ENCODE measurements around the gene SRGAP1. TPM values are rescaled to one million over a fixed set of nuclear protein-coding genes. Genes with fewer than 3 reads are reported as not detected.

SRGAP1 gene
- total RNA-seq, 1 donor from 2014 or later = 2.3 TPM

GRCh38 chr12:64098709-64099354, 254.3 kb downstream of the SRGAP1 start:
- Histone ChIP-seq H3K36me3 (peaks cover 4% of the 10 kb centered on the region), H3K4me3 (no peak overlapping the region), H3K27ac (replicated peaks) (peak overlapping the region; percentile 45), H3K4me1 (peaks cover 20% of the 10 kb centered on the region), H3K27me3 (ENCODE audit: low read depth) (no peaks in the 10 kb centered on the region), H3K9me3 (replicated peaks) (no peaks in the 10 kb centered on the region)
- intact Hi-C loops (cut with micrococcal nuclease) = no loop called here
- no peak for TF ChIP-seq CTCF (IDR thresholded peaks at IDR 0.05; ENCODE audit: borderline replicate concordance)
- DNase-seq = no peak

- no peaks in the 10 kb centered on the region for H3K27me3 ChIP-seq (ENCODE audit: low read depth)
- H3K4me1 ChIP-seq = peaks cover 20% of the 10 kb centered on the region
- H3K4me3 ChIP-seq = no peak overlapping the region
- TF ChIP-seq CTCF (IDR thresholded peaks at IDR 0.05; ENCODE audit: borderline replicate concordance) = no peak
- H3K36me3 ChIP-seq = peaks cover 4% of the 10 kb centered on the region
- DNase-seq = peak; percentile 20
- peak overlapping the region; percentile 45 for H3K27ac ChIP-seq (replicated peaks)
- intact Hi-C loops (cut with micrococcal nuclease) = no loop called here
- no peaks in the 10 kb centered on the region for H3K9me3 ChIP-seq (replicated peaks)
Observed at GRCh38 chr12:64099397-64099796, 254.9 kb downstream of the SRGAP1 start.

DNA sequence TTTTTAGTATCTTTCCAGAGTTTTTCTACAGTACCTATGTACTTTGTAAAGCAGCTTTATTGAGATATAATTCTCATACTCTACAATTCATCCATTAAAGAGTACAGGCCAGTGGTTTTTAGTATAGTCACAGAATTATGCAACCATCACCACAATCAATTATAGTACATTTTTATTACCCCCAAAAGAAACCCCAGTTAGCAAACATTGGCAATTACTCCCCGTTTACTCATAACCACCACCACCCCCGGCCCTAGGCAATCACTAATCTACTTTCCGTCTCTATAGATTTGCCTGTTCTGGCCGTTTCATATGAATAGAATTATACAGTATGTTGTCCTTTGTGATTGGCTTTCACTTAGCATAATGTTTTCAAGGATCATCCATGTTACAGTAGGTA, 257.8 kb downstream of the SRGAP1 start:
- Histone ChIP-seq H3K9me3 (replicated peaks) (no peaks in the 10 kb centered on the region), H3K27me3 (ENCODE audit: low read depth) (no peaks in the 10 kb centered on the region), H3K4me1 (peaks cover 20% of the 10 kb centered on the region), H3K4me3 (no peak overlapping the region), H3K27ac (replicated peaks) (no peak overlapping the region), H3K36me3 (peaks cover 4% of the 10 kb centered on the region)
- no peak for TF ChIP-seq CTCF (IDR thresholded peaks at IDR 0.05; ENCODE audit: borderline replicate concordance)
- no peak for DNase-seq
- intact Hi-C loops (cut with micrococcal nuclease) = no loop called here

GRCh38 chr12:64103825-64104740, 259.6 kb downstream of the SRGAP1 start:
- intact Hi-C loops (cut with micrococcal nuclease) = no loop called here
- no peak overlapping the region for H3K27ac ChIP-seq (replicated peaks)

GRCh38 chr12:64105026-64105425, 260.5 kb downstream of the SRGAP1 start:
- TF ChIP-seq CTCF (IDR thresholded peaks at IDR 0.05; ENCODE audit: borderline replicate concordance) = no peak
- intact Hi-C loops (cut with micrococcal nuclease) = no loop called here
- no peak overlapping the region for H3K27ac ChIP-seq (replicated peaks)

More at GRCh38 chr12:64103825-64104740, 259.6 kb downstream of the SRGAP1 start:
- peaks cover 9% of the 10 kb centered on the region for H3K4me1 ChIP-seq
- H3K4me3 ChIP-seq = no peak overlapping the region
- no peak for DNase-seq
- H3K27me3 ChIP-seq (ENCODE audit: low read depth) = no peaks in the 10 kb centered on the region
- H3K36me3 ChIP-seq = peaks cover 4% of the 10 kb centered on the region
- no peaks in the 10 kb centered on the region for H3K9me3 ChIP-seq (replicated peaks)
- TF ChIP-seq CTCF (IDR thresholded peaks at IDR 0.05; ENCODE audit: borderline replicate concordance) = no peak

More at GRCh38 chr12:64105026-64105425, 260.5 kb downstream of the SRGAP1 start:
- no peaks in the 10 kb centered on the region for H3K4me1 ChIP-seq
- no peaks in the 10 kb centered on the region for H3K9me3 ChIP-seq (replicated peaks)
- H3K4me3 ChIP-seq = no peak overlapping the region
- H3K36me3 ChIP-seq = peaks cover 9% of the 10 kb centered on the region
- no peaks in the 10 kb centered on the region for H3K27me3 ChIP-seq (ENCODE audit: low read depth)
- no peak for DNase-seq

Measured in left ventricle myocardium inferior (tissue), 1 donor.